ENCODE measurements around the gene TMEM259.

Gene TMEM259

GRCh38 chr19:960601-960938 is 60.4 kb downstream of the TMEM259 start:
- DNase-seq (ENCODE audit: low spot score): no peak

GRCh38 chr19:960020-960419 is 60.9 kb downstream of the TMEM259 start:
- DNase-seq (ENCODE audit: low spot score): no peak
